HG02943 (cell line): ENCODE measurements around the gene ARID5B.
"Not testable (repeated sequence)": the region's sequence is repeated elsewhere in the genome, so short reads cannot be mapped to it uniquely, and the experiment has no call there.

Experiments
- ATAC-seq: cut with Tn5 transposase; IDR thresholded peaks from one replicate; pipeline ENCODE4 v1.9.1; 2021; ENCODE audit warnings: mild to moderate bottlenecking, low read depth, moderate library complexity; ENCODE audit not compliant: unreplicated experiment

Gene ARID5B, protein sequence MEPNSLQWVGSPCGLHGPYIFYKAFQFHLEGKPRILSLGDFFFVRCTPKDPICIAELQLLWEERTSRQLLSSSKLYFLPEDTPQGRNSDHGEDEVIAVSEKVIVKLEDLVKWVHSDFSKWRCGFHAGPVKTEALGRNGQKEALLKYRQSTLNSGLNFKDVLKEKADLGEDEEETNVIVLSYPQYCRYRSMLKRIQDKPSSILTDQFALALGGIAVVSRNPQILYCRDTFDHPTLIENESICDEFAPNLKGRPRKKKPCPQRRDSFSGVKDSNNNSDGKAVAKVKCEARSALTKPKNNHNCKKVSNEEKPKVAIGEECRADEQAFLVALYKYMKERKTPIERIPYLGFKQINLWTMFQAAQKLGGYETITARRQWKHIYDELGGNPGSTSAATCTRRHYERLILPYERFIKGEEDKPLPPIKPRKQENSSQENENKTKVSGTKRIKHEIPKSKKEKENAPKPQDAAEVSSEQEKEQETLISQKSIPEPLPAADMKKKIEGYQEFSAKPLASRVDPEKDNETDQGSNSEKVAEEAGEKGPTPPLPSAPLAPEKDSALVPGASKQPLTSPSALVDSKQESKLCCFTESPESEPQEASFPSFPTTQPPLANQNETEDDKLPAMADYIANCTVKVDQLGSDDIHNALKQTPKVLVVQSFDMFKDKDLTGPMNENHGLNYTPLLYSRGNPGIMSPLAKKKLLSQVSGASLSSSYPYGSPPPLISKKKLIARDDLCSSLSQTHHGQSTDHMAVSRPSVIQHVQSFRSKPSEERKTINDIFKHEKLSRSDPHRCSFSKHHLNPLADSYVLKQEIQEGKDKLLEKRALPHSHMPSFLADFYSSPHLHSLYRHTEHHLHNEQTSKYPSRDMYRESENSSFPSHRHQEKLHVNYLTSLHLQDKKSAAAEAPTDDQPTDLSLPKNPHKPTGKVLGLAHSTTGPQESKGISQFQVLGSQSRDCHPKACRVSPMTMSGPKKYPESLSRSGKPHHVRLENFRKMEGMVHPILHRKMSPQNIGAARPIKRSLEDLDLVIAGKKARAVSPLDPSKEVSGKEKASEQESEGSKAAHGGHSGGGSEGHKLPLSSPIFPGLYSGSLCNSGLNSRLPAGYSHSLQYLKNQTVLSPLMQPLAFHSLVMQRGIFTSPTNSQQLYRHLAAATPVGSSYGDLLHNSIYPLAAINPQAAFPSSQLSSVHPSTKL

GRCh38 chr10:61900829-61901792 lies at the start of gene ARID5B:
Gene ARID5B, plus strand, starts transcription at chr10:61901699. Its CDS starts 11 bp downstream, at chr10:61901710.
- no peak for ATAC-seq

GRCh38 chr10:61852261-61852660 lies 49.2 kb upstream of the ARID5B start:
- ATAC-seq = no peak

- ATAC-seq = no peak
Observed at GRCh38 chr10:61855771-61856170, 45.7 kb upstream of the ARID5B start.

DNA sequence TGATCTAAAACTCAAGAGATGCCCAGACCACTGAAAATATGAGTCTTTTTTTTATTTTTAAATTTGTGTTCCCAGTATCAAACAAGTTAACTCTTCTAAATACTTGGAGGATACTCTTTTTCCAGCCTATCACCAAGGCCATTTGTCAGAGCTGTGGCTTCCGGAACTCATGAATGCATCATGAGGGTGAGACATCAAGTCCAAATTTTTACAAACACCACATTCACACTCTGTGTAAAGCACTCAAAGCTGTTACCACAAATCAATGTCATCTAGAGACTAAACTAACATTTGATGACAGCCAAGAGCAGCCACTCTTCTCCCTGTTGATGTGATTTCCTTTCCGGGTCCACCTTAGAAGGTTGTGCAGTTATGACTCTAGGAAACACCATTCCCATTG lies 43.8 kb upstream of the ARID5B start:
- no peak for ATAC-seq

DNA sequence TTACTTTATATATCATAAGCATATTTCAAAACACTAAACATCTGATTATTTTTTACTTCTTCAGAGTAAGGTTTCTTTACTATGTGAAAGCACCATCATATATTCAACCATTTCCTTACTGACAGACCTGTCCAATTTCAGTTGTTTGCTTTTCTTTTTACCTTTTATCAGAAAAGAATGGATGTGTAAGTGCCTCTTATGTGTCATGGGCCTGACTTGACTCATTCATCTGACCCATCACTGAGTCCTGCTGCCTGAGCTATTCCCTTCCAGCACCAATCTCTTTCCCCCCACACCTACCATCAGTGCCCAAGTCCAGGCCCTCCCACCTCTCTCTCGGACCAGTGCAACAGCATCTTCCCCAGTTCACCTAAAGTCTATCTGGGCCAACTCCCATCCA lies 41.7 kb upstream of the ARID5B start:
- ATAC-seq = no peak

DNA sequence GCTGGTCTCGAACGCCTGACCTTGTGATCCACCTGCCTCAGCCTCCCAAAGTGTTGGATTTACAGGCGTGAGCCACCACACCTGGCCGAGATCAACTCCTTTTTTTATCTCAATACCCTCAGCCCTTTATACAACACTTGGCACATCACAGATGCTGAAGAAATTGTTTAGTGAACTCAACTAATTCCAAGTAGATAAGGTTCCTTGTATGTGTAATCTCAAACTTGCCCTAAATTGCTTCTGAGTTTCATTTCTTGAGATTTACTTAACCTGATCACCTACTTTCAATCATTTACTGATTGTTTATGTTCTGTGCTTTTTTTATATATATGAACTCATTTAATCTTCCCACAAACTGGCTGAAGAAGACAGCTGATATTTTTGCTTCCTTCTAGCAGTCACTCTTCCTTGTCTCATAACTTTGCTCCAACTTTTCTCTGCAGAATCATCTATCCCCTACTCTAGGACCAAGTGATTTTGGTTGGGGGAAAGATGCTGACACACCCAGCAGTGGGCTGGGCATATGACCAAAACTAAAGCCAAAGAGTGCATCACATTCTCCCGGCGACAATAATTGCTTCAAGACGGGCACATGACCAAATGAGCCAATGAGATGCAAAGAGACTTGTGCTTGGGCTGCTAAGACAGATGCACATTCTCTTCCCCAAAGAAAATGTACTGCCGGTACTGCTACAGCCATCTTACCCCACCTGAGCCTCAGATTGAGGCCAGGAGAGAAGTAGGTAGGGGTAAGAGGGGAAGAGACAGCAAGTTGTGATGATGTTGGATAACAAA lies 40.3 kb upstream of the ARID5B start:
- no peak for ATAC-seq

DNA sequence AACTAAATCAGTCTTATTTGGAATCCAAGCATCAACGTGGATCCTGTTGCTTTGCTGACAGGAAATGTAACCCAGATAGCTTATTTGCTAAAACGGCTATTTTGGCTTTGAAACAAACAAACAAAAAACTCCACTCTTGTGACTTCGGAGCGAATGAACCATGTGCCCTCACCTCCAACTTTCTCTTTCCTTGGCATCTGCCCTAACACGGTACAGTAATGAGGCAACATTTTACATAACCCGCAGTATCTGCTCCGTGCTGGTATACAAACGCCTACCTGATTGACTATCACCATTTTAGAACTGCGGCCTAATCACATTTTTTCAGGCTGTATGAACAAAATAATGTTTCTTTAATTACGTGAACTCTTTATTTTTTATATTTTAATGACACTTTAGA lies 37.5 kb upstream of the ARID5B start:
- no peak for ATAC-seq

DNA sequence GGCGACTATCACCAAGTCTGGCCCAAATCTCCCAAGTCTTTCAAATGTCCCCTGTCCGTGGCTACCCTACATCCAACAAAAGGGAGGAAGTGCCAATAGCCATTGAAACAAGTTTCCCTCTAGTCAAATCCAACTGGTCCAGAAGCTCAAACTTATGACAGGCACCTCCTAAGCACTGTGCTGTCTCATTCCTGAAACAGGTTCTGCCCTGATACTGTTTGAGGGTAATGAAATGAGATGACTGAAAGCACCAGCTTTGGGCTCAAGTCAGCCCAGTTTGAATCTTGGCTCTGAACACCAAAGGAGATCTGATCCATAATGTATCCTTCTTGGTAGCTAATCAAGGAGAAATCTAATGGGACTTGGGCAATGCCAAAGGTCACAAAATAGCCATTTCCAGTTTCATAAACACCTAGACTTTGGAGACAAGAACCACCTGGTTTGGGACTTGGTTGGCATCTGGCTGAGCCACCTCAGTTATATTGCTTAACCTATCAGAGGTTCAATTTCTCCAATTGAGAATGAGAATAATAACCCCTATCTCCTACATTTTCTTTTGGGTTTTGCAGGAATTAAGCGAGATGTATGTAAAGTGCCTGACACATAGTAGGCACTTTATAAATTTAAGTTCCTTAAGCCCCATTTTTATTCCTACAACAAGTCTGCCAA lies 34.7 kb upstream of the ARID5B start:
- no peak for ATAC-seq

DNA sequence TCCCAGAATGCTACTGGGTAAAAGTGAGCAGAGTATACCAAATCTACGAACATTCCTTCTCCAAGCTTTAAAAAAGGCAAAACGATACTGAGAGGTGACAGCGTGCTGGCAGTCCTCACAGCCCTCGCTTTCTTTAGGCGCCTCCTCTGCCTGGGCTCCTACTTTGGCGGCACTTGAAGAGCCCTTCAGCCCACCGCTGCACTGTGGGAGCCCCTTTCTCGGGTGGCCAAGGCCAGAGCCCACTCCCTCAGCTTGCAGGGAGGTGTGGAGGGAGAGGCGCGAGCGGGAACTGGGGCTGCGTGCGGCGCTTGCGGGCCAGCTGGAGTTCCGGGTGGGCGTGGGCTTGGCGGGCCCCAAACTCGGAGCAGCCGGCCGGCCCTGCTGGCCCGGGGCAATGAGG lies 34.1 kb upstream of the ARID5B start:
- not testable (repeated sequence) for ATAC-seq

DNA sequence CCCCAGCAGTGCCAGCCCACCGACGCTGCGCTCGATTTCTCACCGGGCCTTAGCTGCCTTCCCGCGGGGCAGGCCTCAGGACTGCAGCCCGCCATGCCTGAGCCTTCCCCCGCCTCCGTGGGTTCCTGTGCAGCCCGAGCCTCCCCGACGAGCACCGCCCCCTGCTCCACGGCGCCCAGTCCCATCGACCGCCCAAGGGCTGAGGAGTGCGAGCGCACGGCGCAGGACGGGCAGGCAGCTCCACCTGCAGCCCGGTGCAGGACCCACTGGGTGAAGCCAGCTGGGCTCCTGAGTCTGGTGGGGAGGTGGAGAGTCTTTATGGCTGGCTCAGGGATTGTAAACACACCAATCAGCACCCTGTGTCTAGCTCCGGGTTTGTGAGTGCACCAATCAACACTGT lies 33.7 kb upstream of the ARID5B start:
- not testable (repeated sequence) for ATAC-seq

- no peak for ATAC-seq
Observed at GRCh38 chr10:61869041-61869675, 32.3 kb upstream of the ARID5B start.

- no peak for ATAC-seq
Observed at GRCh38 chr10:61869774-61870525, 31.5 kb upstream of the ARID5B start.

GRCh38 chr10:61870526-61870895 lies 31.0 kb upstream of the ARID5B start:
- ATAC-seq = no peak

DNA sequence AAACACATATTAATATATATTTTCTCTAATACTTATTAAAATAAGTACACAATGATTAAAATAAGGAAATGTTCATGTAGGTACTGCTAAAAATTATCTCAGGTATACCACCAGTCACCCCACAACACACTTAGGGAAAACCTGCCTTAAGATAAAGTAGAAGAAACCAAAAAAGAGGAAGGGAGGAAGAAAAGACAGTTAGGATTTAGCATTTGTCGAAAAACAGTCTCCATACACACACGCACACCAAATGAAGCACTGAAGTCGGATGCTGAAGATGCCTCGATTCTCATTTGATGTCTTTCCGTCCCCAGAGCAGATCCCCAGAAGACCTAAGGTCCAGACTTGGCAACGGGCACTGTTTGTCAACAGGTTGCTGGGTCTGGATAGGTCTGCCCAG lies 30.0 kb upstream of the ARID5B start:
- no peak for ATAC-seq

DNA sequence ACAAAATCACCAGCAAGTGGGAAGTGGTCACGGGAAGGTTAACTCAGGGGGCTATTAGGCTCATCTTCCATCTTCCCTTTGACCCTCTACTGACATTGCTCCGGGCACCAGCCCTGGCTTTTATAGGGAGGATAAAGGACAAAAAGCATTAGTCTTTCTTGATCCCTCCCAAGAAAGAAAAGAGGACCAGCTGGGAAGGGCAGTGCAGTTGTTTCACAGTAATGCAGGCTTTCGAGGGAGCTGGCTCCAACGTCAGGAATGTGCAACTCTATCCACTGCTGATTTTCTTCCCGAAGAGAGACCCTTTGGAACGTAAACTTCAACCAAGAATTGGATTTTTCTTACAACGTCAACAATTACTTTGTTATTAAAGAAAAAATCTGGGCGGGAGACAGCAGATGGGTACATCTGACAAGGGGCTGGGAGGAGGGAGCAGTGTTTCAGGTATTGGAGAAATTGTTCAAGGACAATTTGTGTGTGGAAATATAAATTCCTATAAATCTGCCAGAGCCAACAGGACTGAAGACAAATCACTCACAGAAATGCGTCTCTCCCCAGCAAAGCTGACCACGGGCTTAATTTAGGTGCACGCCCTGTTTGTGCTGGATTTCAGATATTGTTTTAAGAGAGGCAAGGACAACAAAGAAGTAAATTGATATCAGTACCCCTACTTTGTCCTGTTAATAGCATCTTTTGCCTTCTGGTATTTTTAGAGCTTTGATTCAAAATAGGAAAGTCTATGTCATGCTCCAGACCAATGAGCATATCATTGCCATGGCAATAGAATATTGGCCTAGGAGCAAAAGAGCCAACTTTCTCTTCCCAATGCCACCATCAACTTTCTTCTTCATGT lies 23.4 kb upstream of the ARID5B start:
- no peak for ATAC-seq

DNA sequence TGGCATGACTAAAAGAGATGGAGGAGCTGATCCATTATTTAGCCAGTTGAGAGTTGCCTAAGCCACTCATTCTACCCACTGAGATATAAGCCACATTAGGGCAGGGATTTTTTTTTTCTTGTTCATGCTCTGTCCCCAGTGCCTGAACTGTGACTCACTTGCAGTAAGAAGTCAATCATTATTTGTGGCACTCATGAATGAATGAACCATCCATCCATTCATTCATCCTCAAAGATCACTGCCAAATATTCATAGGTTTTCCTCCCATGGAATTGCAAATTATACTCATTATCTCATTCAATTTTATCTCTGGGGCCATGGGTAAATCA lies 22.8 kb upstream of the ARID5B start:
- ATAC-seq = no peak
